Tibial nerve (tissue), 4 donors: ENCODE results near the gene SAP30L. TPM values are rescaled to one million over a fixed set of nuclear protein-coding genes. Genes with fewer than 3 reads are reported as not detected.

Experiments used
- DNase-seq, 2 donors: peaks; one replicate each; pipeline ENCODE4 v3.0.0-alpha.2; 2019; ENCODE audit warnings: low spot score in 2 of 2
- H3K27ac ChIP-seq, 4 donors: fragments of 200-600 bp; sonication (generic) in 3 of 4; one replicate each; pipeline ENCODE4 v1.5.1; 2017 to 2019; ENCODE audit warnings: mild to moderate bottlenecking in 1 of 4
- H3K27me3 ChIP-seq, 2 donors: fragments of 200-600 bp; sonication (generic) in 1 of 2; one replicate each; pipeline versions ENCODE4 v1.5.1 to v1.6.0; 2017 to 2019
- H3K36me3 ChIP-seq, 3 donors: fragments of 200-600 bp; sonication (generic); one replicate each; pipeline ENCODE4 v1.5.1; 2018 to 2019
- H3K4me1 ChIP-seq, 4 donors: fragments of 200-600 bp; sonication (generic) in 3 of 4; one replicate each; pipeline ENCODE4 v1.5.1; 2017 to 2019
- H3K4me3 ChIP-seq, 4 donors: fragments of 200-600 bp; sonication (generic) in 3 of 4; one replicate each; pipeline ENCODE4 v1.5.1; 2017 to 2019; ENCODE audit warnings: mild to moderate bottlenecking in 1 of 4, moderate library complexity in 1 of 4
- H3K9me3 ChIP-seq, 4 donors: fragments of 200-600 bp; sonication (generic) in 3 of 4; one replicate each; pipeline ENCODE4 v1.5.1; 2017 to 2019
- CTCF ChIP-seq, 5 experiments: fragments of 200-600 bp in 3 of 5; fragments of 450-650 bp in 2 of 5; sonication (generic) in 3 of 5; IDR thresholded peaks; one replicate each; pipeline ENCODE4 v1.5.1; 2016 to 2019; ENCODE audit warnings: antibody characterized with exemption in 5 of 5, mild to moderate bottlenecking in 3 of 5, moderate library complexity in 2 of 5
- EP300 ChIP-seq, 2 donors: sonication (generic); formaldehyde crosslinking; IDR thresholded peaks; one replicate each; pipeline ENCODE4 v1.6.1; 2017; ENCODE audit warnings: antibody characterized with exemption in 2 of 2, mild to moderate bottlenecking in 1 of 2
- POLR2A ChIP-seq, 2 donors: fragments of 450-650 bp; IDR thresholded peaks; one replicate each; pipeline ENCODE4 v1.6.1; 2017; ENCODE audit warnings: antibody characterized with exemption in 2 of 2, mild to moderate bottlenecking in 2 of 2, moderate library complexity in 2 of 2
- WGBS, 2 donors: methylation state at CpG; one replicate each; pipeline ENCODE4 v1.1.5; 2018; 5-methylcytosine and 5-hydroxymethylcytosine counted together
- total RNA-seq, 4 donors: library from RNA; depleted of rRNA; stranded (reverse); fragments of >200 nt; gene quantifications; one replicate each; pipeline ENCODE4 v1.1.0, GENCODE V29; 2016

SAP30L gene
- total RNA-seq, 4 donors from 2014 or later, result 30.0 to 60.5 (median 38.6) TPM

GRCh38 chr5:154429341-154429740 lies 16.5 kb upstream of the SAP30L start:
- no peaks in the 10 kb centered on the region for H3K9me3 ChIP-seq
- WGBS, 2 donors, result 91 to 100% methylated on average over 1 of the region's 1 CpG
- TF ChIP-seq EP300 (IDR thresholded peaks at IDR 0.05), result no peak
- TF ChIP-seq POLR2A (IDR thresholded peaks at IDR 0.05), result no peak
- TF ChIP-seq CTCF (IDR thresholded peaks at IDR 0.05), result no peak

GRCh38 chr5:154430466-154430865 lies 15.3 kb upstream of the SAP30L start:
- Histone ChIP-seq H3K4me1 (no peaks in the 10 kb centered on the region), H3K4me3 (no peak overlapping the region), H3K27me3 (peaks cover 0 to 2% of the 10 kb centered on the region in 2 donors), H3K9me3 (no peaks in the 10 kb centered on the region), H3K27ac (no peak overlapping the region), H3K36me3 (peaks cover 0 to 24% (median 0%) of the 10 kb centered on the region in 3 donors)
- TF ChIP-seq CTCF (IDR thresholded peaks at IDR 0.05), result no peak
- 48 to 55% methylated on average over 4 of the region's 4 CpGs for WGBS, 2 donors
- DNase-seq, result no peak

More at GRCh38 chr5:154429341-154429740, 16.5 kb upstream of the SAP30L start:
- peaks cover 0 to 12% (median 0%) of the 10 kb centered on the region in 3 donors for H3K36me3 ChIP-seq
- no peak overlapping the region for H3K4me3 ChIP-seq
- no peak for DNase-seq
- H3K27me3 ChIP-seq, result peaks cover 0 to 2% of the 10 kb centered on the region in 2 donors
- no peak overlapping the region for H3K27ac ChIP-seq
- H3K4me1 ChIP-seq, result no peaks in the 10 kb centered on the region

GRCh38 chr5:154430961-154431630 lies 14.7 kb upstream of the SAP30L start:
- H3K27me3 ChIP-seq, result peaks cover 0 to 2% of the 10 kb centered on the region in 2 donors
- H3K27ac ChIP-seq, result no peak overlapping the region
- WGBS, 2 donors, result 67 to 79% methylated on average over 4 of the region's 4 CpGs
- no peaks in the 10 kb centered on the region for H3K9me3 ChIP-seq
- TF ChIP-seq POLR2A (IDR thresholded peaks at IDR 0.05) (no peak), EP300 (IDR thresholded peaks at IDR 0.05) (no peak), CTCF (IDR thresholded peaks at IDR 0.05) (no peak)
- H3K36me3 ChIP-seq, result peaks cover 0 to 30% (median 0%) of the 10 kb centered on the region in 3 donors
- no peak for DNase-seq
- no peak overlapping the region for H3K4me3 ChIP-seq
- H3K4me1 ChIP-seq, result no peaks in the 10 kb centered on the region

GRCh38 chr5:154435226-154435625 lies 10.6 kb upstream of the SAP30L start:
- Histone ChIP-seq H3K27me3 (no peaks in the 10 kb centered on the region), H3K9me3 (no peaks in the 10 kb centered on the region), H3K27ac (no peak overlapping the region), H3K4me3 (no peak overlapping the region), H3K4me1 (no peaks in the 10 kb centered on the region), H3K36me3 (peaks cover 0 to 70% (median 2%) of the 10 kb centered on the region in 3 donors)
- TF ChIP-seq CTCF (IDR thresholded peaks at IDR 0.05) (no peak), POLR2A (IDR thresholded peaks at IDR 0.05) (no peak), EP300 (IDR thresholded peaks at IDR 0.05) (no peak)
- WGBS, 2 donors, result 96 to 97% methylated on average over 3 of the region's 3 CpGs
- DNase-seq, result no peak

GRCh38 chr5:154437281-154437965 lies 8.4 kb upstream of the SAP30L start:
- DNase-seq, result no peak
- TF ChIP-seq EP300 (IDR thresholded peaks at IDR 0.05) (no peak), POLR2A (IDR thresholded peaks at IDR 0.05) (no peak), CTCF (IDR thresholded peaks at IDR 0.05) (no peak)
- H3K27ac ChIP-seq, result no peak overlapping the region
- no peaks in the 10 kb centered on the region for H3K9me3 ChIP-seq
- H3K4me1 ChIP-seq, result no peaks in the 10 kb centered on the region
- WGBS, 2 donors, result 93 to 96% methylated on average over 5 of the region's 5 CpGs
- peaks cover 2 to 87% (median 3%) of the 10 kb centered on the region in 3 donors for H3K36me3 ChIP-seq
- no peaks in the 10 kb centered on the region for H3K27me3 ChIP-seq
- no peak overlapping the region for H3K4me3 ChIP-seq
